NCI-H345 (cell line): Measurements from ENCODE around the gene EGLN1.
"Not testable (repeated sequence)": the region's sequence is repeated elsewhere in the genome, so short reads cannot be mapped to it uniquely, and the experiment has no call there.

ENCODE experiments used
- DNase-seq: peaks from one replicate; lab custom pipeline; 2025; lab: John Stamatoyannopoulos, UW

The EGLN1 gene

DNA sequence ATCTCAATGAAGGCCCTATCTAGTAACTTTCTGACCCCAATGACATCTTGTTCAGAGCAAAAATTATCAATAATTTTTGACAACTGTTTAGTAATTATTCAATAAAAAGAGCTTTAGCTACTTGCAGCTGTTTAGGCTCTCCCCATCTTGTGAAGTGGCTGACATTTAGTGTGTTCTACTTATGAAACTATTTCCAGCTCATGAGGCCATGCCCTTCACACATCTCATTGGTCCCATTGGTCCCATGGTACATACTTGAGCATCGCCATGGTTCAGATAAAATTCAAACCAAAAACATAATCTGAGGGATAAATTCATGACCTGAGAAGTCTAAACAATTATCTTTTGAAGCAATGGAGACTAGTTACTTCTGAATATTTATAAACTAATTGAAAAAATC, 59.8 kb downstream of the EGLN1 start:
- DNase-seq: no peak

- DNase-seq: no peak
Observed at GRCh38 chr1:231359113-231359512, 63.0 kb downstream of the EGLN1 start.

DNA sequence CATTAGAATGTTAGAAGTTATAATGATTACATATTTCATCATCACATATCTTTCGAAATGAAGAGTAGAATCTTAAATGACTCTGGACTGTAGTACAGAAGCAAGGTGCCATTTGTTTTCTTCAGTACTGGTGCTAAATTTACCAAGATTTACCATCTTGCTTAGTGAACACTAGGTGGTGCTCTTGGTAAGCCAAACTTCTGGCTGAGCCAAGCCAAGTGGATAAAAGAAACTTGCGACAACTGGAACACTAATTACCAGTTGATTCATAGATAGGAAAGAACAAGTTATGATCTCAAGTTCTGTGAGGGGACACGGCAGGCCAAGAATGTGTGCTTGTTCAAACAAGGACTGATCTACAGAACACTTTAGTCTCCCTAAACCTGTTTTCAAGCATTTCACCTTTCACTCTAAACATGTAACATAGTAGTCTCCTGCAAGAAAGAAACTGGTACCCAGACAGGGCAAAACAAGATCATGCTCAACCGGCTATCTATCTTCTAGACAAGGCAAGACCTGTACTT, 64.2 kb downstream of the EGLN1 start:
- peak; percentile 69 for DNase-seq

DNA sequence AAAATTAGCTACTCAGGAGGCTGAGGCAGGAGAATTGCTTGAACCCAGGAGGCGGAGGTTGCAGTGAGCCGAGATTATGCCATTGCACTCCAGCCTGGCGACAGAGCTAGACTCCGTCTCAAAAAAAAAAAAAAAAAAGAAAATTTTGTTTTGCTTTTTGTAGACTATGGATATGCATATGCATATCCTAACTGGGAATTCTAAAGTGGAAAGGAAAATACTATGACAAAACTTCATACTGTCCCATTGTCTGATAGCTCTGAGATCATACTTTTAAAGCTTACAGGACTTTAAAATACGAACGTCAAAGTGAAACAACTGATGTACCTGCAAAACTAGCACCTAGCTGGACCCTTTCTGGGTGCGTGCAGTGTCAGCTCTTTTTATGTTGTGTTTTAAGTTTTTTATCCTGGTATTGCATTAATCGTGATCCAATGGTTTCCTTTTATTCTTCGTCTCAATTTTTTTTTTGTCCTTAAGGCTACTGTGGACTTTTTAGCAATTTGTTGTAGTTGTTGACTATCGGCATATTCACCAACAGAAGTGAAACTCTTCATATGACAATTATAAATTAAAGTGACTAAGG, 64.8 kb downstream of the EGLN1 start:
- DNase-seq: no peak

DNA sequence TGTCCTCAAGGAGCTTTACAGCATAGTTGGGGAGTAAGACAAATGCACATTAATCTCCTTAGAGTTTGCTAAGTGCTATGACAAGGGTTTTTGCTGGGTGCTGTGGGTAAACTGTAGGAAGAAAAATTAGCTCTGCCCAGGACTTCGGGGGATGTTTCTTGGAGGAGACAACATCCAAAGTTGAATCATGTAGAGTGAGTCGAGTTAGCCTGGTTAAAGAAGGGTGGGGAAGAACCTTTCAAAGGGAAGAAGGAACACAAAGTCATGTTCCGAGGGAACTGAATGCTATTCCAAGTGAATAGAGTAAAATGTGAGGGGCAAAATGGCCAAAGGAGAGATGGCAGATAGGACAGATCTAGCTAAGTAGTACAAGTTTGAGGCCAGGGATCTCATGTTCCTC, 66.9 kb downstream of the EGLN1 start:
- no peak for DNase-seq

DNA sequence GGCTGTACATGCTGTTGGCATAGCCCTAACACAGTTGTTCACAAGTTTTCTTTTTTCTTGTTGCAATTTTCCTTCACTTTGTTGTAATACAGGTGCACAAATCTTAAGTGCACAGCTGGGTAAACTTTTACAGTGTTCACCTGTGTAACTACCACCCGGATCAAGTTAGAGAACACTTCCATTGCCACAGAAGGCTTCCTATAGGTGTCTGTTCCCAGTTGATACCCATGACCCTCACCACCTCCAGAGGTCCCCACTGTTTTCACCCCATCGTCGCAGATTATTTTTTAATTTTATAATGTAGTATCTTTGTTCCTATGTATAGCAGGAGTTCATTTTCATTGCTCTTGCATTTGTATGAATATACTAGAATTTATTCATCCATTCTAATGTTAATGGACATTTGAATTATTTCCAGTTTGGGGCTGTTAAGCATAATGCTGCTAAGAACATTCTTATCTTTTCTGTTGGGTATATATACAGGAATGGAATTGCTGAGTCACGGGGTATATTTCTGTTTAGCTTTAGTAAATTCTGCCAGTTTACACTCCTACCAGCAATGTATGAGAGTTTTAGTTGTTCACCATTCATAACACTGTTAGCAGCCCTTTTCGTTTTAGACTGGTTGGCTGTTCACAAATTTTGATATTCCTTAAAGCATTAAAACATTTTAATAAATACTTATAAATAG, 67.6 kb downstream of the EGLN1 start:
- DNase-seq: no peak

DNA sequence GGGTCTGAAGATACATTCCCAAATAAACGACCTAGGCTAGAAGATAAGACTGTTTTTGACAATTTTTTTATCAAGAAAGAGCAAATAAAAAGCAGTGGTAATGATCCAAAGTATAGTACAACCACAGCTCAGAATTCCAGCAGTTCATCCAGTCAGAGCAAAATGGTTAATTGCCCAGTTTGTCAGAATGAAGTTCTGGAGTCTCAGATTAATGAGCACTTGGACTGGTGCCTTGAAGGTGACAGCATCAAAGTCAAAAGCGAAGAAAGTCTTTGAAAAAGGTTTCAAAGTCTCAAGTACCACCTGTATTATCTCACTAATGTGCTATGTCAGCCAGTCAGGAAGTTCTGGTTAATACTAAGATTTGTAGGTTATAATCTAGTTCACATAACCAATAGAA, 69.0 kb downstream of the EGLN1 start:
- no peak for DNase-seq

DNA sequence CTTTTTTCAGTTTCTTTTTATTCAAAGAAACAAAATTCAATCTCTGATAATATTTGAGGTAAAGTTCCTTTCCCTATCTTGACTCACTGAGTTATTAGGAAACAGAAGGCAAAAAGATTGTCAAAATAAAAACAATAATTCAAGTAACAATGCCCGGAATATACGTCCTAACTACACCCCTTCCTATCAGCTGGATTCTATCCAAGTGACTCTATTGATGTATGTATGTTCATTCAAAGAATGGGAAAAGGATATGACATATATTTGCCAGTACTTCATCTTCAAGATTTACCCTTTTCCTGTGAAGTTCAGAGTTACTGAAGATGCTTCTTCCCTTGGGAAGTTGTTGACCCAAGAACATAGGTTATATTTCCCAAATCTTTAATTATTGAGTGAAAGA, 70.3 kb downstream of the EGLN1 start:
- no peak for DNase-seq

DNA sequence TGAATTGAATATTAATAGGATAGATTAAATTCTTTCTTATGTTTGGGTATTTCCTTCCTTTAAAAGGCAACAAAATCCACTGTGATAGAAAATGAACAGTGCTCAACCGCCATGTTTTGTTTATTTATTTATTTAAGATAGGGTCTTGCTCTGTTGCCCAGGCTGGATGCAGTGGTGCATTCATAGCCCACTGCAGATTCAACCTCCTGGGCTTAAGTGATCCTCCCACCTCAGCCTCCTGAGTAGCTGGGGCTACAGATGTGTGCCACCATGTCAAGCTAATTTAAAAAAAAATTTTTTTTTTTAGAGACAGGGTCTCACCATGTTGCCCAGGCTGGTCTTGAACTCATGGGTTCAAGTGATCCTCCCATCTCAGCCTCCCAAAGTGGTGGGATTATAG, 73.2 kb downstream of the EGLN1 start:
- not testable (repeated sequence) for DNase-seq

DNA sequence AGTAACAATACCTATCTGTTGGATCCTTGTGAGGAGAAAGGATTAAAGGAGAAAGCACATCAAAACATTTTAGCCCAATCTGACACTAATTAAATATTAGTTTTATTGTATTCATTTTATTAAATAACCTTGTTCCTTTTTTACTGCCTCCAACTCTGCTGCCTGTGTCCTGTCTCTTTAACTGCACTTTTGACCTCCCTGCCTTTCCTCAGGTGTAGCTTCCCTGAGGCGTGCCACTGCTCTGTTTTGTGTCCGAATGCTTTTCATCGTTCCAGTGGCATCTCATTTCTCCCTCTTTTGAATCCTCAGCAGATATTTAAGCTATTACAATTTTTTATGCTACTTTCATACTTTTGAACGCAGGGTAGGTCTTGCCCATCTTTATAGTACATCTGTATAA, 73.6 kb downstream of the EGLN1 start:
- DNase-seq: no peak

DNA sequence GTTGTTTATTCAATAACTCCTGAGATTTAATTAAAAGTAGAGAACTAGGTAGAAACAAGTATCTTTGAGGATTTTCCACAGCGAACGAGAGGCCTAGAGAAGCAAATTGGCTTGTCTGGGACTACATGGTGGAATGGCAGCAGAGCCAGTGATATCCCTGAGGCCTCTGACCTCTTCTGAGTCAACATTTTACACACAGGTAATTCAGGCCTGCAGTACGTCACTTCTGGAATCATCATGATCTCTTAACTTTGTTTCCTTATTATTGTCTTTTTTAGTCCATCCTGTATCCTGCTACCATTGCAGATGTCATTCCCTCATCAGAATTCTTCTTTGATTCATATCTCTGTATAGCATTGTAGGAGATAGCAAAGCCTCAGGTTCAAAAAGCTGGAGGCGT, 74.1 kb downstream of the EGLN1 start:
- DNase-seq: no peak

- no peak for DNase-seq
Observed at GRCh38 chr1:231340328-231341013, 81.6 kb downstream of the EGLN1 start.

DNA sequence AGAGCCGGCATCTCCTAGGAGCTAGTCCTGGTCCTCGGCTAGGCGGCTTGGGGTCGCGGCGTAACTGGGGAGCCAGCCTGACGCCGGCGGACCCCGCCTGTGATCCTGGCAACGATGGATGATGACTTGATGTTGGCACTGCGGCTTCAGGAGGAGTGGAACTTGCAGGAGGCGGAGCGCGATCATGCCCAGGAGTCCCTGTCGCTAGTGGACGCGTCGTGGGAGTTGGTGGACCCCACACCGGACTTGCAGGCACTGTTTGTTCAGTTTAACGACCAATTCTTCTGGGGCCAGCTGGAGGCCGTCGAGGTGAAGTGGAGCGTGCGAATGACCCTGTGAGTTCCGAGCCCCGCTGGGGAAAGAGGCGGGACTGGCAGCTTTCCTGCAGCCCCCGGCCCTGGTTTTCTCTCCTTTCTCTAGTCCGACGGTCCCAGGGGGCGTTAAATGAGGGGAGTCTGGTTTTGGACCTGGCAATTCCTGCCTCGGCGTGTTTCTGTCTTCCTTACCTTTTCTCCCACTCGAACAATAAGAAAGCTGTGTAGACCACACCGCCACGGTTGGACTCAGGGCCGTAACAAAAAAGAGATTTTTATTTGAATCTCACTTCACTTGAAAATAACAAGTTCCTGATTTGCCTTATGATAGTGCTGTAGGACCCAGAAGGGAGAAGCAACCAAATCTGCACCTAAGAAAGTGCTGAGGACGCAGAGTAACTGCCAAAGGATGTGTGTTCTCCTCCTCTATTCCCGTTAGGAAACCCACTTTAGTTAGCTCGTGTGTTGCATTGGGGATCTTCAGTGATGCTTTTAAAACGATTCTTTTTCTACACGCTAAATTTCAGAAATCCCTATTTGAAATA, 83.6 kb downstream of the EGLN1 start, which contains the start of gene SPRTN:
SPRTN (plus strand) TSS at position 24 of the 859 bp plus-strand sequence; CDS start at position 115, 91 bp downstream.
- DNase-seq: no peak

- DNase-seq: peak; percentile 97
Observed at GRCh38 chr1:231337472-231338269, 84.4 kb downstream of the EGLN1 start, which contains the start of gene EXOC8. EXOC8 (minus strand) TSS chr1:231337852; CDS start chr1:231337745, 107 bp downstream.

DNA sequence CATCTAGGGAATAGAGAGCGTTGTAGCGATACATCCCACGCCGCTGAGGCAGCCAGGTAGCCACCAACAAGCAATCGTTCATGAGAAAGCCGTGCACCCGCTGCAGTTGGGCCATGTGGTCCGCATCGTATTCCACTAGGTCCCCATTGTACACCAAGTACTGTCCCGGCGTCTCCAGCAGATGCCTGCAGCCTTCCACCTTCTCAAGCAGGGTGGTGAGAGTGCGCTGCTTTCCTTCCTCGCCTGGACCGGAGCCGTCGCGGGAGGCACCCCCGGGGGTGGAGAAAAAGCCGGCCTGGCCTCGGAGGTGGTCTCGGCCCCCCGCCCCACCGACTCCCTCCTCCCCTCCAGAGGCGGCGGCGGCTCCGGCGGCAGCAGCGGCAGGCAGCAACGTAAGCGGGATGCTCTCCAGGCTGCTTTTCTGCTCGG, 85.0 kb downstream of the EGLN1 start:
- no peak for DNase-seq

- DNase-seq: no peak
Observed at GRCh38 chr1:231335663-231336602, 86.2 kb downstream of the EGLN1 start.

DNA sequence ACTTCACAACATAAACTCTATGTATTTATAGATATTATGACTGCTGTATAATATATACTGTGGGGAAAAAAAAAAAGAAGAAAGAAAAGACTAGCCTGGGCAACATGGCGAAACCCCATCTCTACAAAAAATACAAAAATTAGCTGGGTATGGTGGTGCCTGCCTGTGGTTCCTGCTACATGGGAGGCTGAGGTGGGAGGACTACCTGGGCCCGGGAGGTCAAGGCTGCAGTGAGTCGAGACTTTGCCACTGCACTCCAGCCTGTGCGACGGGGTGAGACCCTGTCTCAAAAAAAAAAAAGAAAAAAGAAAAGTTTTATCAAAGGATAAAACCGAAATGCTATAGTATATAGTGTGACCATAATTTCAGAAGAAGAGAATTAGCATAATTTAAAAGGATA, 87.1 kb downstream of the EGLN1 start:
- no peak for DNase-seq

DNA sequence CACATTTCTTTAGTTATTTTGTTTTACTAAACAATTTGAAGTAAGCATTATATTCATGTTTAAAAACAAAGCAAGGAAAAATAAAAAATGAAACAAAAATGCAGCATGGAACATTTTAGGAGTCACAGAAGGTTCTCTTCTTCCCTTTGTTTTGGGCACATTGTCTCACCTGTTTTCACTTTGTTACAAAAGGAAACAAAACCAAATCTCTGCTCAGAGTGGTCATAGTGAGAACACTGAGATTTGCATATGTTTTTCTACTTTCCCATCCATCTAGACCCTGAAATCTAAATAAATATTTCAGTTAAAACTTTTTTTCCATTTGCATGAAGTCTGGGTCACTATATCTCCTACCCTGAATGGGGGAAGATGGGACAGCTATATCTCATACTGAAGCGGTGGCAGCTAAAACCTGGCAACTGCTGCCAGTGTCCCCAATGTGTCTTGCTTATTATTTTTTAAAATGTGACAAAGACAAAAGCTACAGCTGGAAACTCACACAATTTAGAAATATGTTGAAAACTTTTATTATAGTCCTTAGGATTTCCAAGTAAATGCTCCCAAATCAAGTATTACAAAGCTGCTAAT, 87.9 kb downstream of the EGLN1 start:
- no peak for DNase-seq

- DNase-seq: no peak
Observed at GRCh38 chr1:231332761-231333160, 89.3 kb downstream of the EGLN1 start.

- DNase-seq: no peak
Observed at GRCh38 chr1:231329483-231329882, 92.6 kb downstream of the EGLN1 start.
